Stimulated activated naive B cell treated with anti-CD40 and anti-IgM and Interleukin-4, amounts not matched to agents 10 μg/mL and 1 μg/mL and 100 μg/mL, for 72 hours (primary cell): Measurements from ENCODE around the gene LITAF.
"Not testable (repeated sequence)": the region's sequence is repeated elsewhere in the genome, so short reads cannot be mapped to it uniquely, and the experiment has no call there.

Experiments used
- ATAC-seq, 2 donors: fragments of 150-1000 bp; cut with Tn5 transposase; replicated peaks; 2 replicates each; pipeline ENCODE4 v1.10.0; 2021; ENCODE audit warnings: moderate library complexity in 1 of 2
- DNase-seq: peaks from one replicate; pipeline ENCODE4 v3.0.0; 2021
- H3K27ac Mint-ChIP-seq: one replicate; pipeline ENCODE4 v1.8.0; 2022; ENCODE audit warnings: mild to moderate bottlenecking, mixed read lengths
- H3K27me3 Mint-ChIP-seq, 2 donors: one replicate each; pipeline ENCODE4 v1.8.0; 2022; ENCODE audit warnings: mixed read lengths in 2 of 2
- H3K36me3 Mint-ChIP-seq, 2 donors: one replicate each; pipeline ENCODE4 v1.8.0; 2022; ENCODE audit warnings: mixed read lengths in 2 of 2, mild to moderate bottlenecking in 1 of 2
- H3K4me1 Mint-ChIP-seq, 2 donors: one replicate each; pipeline ENCODE4 v1.8.0; 2022; ENCODE audit warnings: mixed read lengths in 2 of 2, mild to moderate bottlenecking in 1 of 2
- H3K4me3 Mint-ChIP-seq, 2 donors: one replicate each; pipeline ENCODE4 v1.8.0; 2022; ENCODE audit warnings: mild to moderate bottlenecking in 2 of 2, mixed read lengths in 2 of 2, moderate library complexity in 1 of 2
- H3K9me3 Mint-ChIP-seq, 2 donors: one replicate each; pipeline ENCODE4 v1.8.0; 2022; ENCODE audit warnings: mixed read lengths in 2 of 2, mild to moderate bottlenecking in 1 of 2

The LITAF gene

GRCh38 chr16:11583889-11584565 lies 2.7 kb downstream of the LITAF start:
- Mint-ChIP-seq H3K27ac (peak overlapping the region; percentile 74), H3K36me3 (peaks cover 1 to 37% of the 10 kb centered on the region in 2 donors)

GRCh38 chr16:11583166-11583565 lies 3.6 kb downstream of the LITAF start:
- H3K9me3 Mint-ChIP-seq, result no peaks in the 10 kb centered on the region
- H3K4me1 Mint-ChIP-seq, result peaks cover 44 to 80% of the 10 kb centered on the region in 2 donors
- ATAC-seq, result no peak
- peaks cover 7 to 45% of the 10 kb centered on the region in 2 donors for H3K36me3 Mint-ChIP-seq
- no peaks in the 10 kb centered on the region for H3K27me3 Mint-ChIP-seq
- peak overlapping the region; percentile 50 to 80 for H3K4me3 Mint-ChIP-seq
- no peak for DNase-seq
- no peak overlapping the region for H3K27ac Mint-ChIP-seq

More at GRCh38 chr16:11583889-11584565, 2.7 kb downstream of the LITAF start:
- H3K27me3 Mint-ChIP-seq, result no peaks in the 10 kb centered on the region
- peak overlapping the region; percentile 84 to 91 for H3K4me3 Mint-ChIP-seq
- peaks cover 44 to 71% of the 10 kb centered on the region in 2 donors for H3K4me1 Mint-ChIP-seq
- no peaks in the 10 kb centered on the region for H3K9me3 Mint-ChIP-seq
- DNase-seq (peak; percentile 37), ATAC-seq (peak; percentile 29 to 30)

- Mint-ChIP-seq H3K36me3 (peaks cover 9 to 52% of the 10 kb centered on the region in 2 donors), H3K27me3 (no peaks in the 10 kb centered on the region), H3K4me1 (peaks cover 43 to 78% of the 10 kb centered on the region in 2 donors), H3K9me3 (no peaks in the 10 kb centered on the region), H3K4me3 (peak overlapping the region; percentile 50 to 80), H3K27ac (peak overlapping the region; percentile 48)
- DNase-seq (no peak), ATAC-seq (peak; percentile 30 to 33)
These were observed 4.4 kb downstream of the LITAF start for GRCh38 chr16:11582157-11582814.

- peaks cover 8 to 52% of the 10 kb centered on the region in 2 donors for H3K36me3 Mint-ChIP-seq
- H3K4me1 Mint-ChIP-seq, result peaks cover 46 to 82% of the 10 kb centered on the region in 2 donors
- peak overlapping the region; percentile 50 to 80 for H3K4me3 Mint-ChIP-seq
- no peak for DNase-seq
- no peaks in the 10 kb centered on the region for H3K27me3 Mint-ChIP-seq
- ATAC-seq, result peak in 1 of 2 donors; percentile 21
- H3K9me3 Mint-ChIP-seq, result no peaks in the 10 kb centered on the region
- H3K27ac Mint-ChIP-seq, result peak overlapping the region; percentile 48
These were observed 5.0 kb downstream of the LITAF start for GRCh38 chr16:11581678-11582077.

- no peaks in the 10 kb centered on the region for H3K9me3 Mint-ChIP-seq
These were observed 6.2 kb downstream of the LITAF start for GRCh38 chr16:11580451-11581086.

GRCh38 chr16:11577290-11577660 lies 9.4 kb downstream of the LITAF start:
- Mint-ChIP-seq H3K4me3 (peak overlapping the region; percentile 50 to 61), H3K4me1 (peaks cover 47 to 84% of the 10 kb centered on the region in 2 donors), H3K27ac (peak overlapping the region; percentile 88), H3K36me3 (peaks cover 29 to 65% of the 10 kb centered on the region in 2 donors)
- not testable (repeated sequence) for ATAC-seq, H3K27me3 Mint-ChIP-seq, DNase-seq, H3K9me3 Mint-ChIP-seq

More at GRCh38 chr16:11580451-11581086, 6.2 kb downstream of the LITAF start:
- peak overlapping the region; percentile 59 to 67 for H3K4me3 Mint-ChIP-seq
- no peaks in the 10 kb centered on the region for H3K27me3 Mint-ChIP-seq
- DNase-seq (no peak), ATAC-seq (no peak)
- H3K36me3 Mint-ChIP-seq, result peaks cover 11 to 50% of the 10 kb centered on the region in 2 donors
- peak overlapping the region; percentile 76 for H3K27ac Mint-ChIP-seq
- peaks cover 46 to 86% of the 10 kb centered on the region in 2 donors for H3K4me1 Mint-ChIP-seq

GRCh38 chr16:11576427-11577289 lies 10.1 kb downstream of the LITAF start:
- peak; percentile 54 for DNase-seq
- ATAC-seq, result peak; percentile 87
- H3K4me3 Mint-ChIP-seq, result peak overlapping the region; percentile 50 to 61
- H3K36me3 Mint-ChIP-seq, result peaks cover 32 to 70% of the 10 kb centered on the region in 2 donors
- no peaks in the 10 kb centered on the region for H3K9me3 Mint-ChIP-seq
- H3K4me1 Mint-ChIP-seq, result peaks cover 48 to 84% of the 10 kb centered on the region in 2 donors
- H3K27me3 Mint-ChIP-seq, result no peaks in the 10 kb centered on the region
- peak overlapping the region; percentile 88 for H3K27ac Mint-ChIP-seq

GRCh38 chr16:11575223-11575589 lies 11.5 kb downstream of the LITAF start:
- Mint-ChIP-seq H3K4me3 (peak overlapping the region; percentile 51 to 61), H3K36me3 (peaks cover 43 to 71% of the 10 kb centered on the region in 2 donors), H3K9me3 (no peaks in the 10 kb centered on the region), H3K4me1 (peaks cover 48 to 84% of the 10 kb centered on the region in 2 donors), H3K27me3 (no peaks in the 10 kb centered on the region), H3K27ac (peak overlapping the region; percentile 68)
- ATAC-seq (peak in 1 of 2 donors; percentile 1), DNase-seq (no peak)

GRCh38 chr16:11572301-11572995 lies 14.3 kb downstream of the LITAF start:
- Mint-ChIP-seq H3K4me3 (peak overlapping the region in 1 of 2 donors; percentile 44), H3K4me1 (peaks cover 49 to 89% of the 10 kb centered on the region in 2 donors)
- no peak for DNase-seq

GRCh38 chr16:11571549-11571948 lies 15.2 kb downstream of the LITAF start:
- Mint-ChIP-seq H3K27ac (peak overlapping the region; percentile 84), H3K9me3 (no peaks in the 10 kb centered on the region), H3K27me3 (no peaks in the 10 kb centered on the region), H3K36me3 (peaks cover 56 to 68% of the 10 kb centered on the region in 2 donors), H3K4me1 (peaks cover 48 to 91% of the 10 kb centered on the region in 2 donors), H3K4me3 (peak overlapping the region in 1 of 2 donors; percentile 21)
- DNase-seq (no peak), ATAC-seq (no peak)

More at GRCh38 chr16:11572301-11572995, 14.3 kb downstream of the LITAF start:
- no peak for ATAC-seq
- Mint-ChIP-seq H3K27ac (peak overlapping the region; percentile 68), H3K9me3 (no peaks in the 10 kb centered on the region), H3K27me3 (no peaks in the 10 kb centered on the region), H3K36me3 (peaks cover 49 to 65% of the 10 kb centered on the region in 2 donors)

GRCh38 chr16:11570806-11571205 lies 15.9 kb downstream of the LITAF start:
- peaks cover 63 to 73% of the 10 kb centered on the region in 2 donors for H3K36me3 Mint-ChIP-seq
- no peaks in the 10 kb centered on the region for H3K27me3 Mint-ChIP-seq
- ATAC-seq, result no peak
- peaks cover 54 to 93% of the 10 kb centered on the region in 2 donors for H3K4me1 Mint-ChIP-seq
- DNase-seq, result no peak
- H3K4me3 Mint-ChIP-seq, result no peak overlapping the region
- peak overlapping the region; percentile 69 for H3K27ac Mint-ChIP-seq
- no peaks in the 10 kb centered on the region for H3K9me3 Mint-ChIP-seq

GRCh38 chr16:11570258-11570657 lies 16.5 kb downstream of the LITAF start:
- peak overlapping the region; percentile 69 for H3K27ac Mint-ChIP-seq
- H3K4me3 Mint-ChIP-seq, result no peak overlapping the region
- no peak for DNase-seq
- H3K4me1 Mint-ChIP-seq, result peaks cover 54 to 92% of the 10 kb centered on the region in 2 donors
- no peaks in the 10 kb centered on the region for H3K27me3 Mint-ChIP-seq
- ATAC-seq, result no peak
- H3K9me3 Mint-ChIP-seq, result no peaks in the 10 kb centered on the region
- peaks cover 62 to 71% of the 10 kb centered on the region in 2 donors for H3K36me3 Mint-ChIP-seq

GRCh38 chr16:11566398-11566797 lies 20.3 kb downstream of the LITAF start:
- Mint-ChIP-seq H3K27me3 (no peaks in the 10 kb centered on the region), H3K4me1 (peaks cover 46 to 81% of the 10 kb centered on the region in 2 donors), H3K36me3 (peaks cover 46 to 64% of the 10 kb centered on the region in 2 donors), H3K4me3 (no peak overlapping the region), H3K27ac (no peak overlapping the region), H3K9me3 (no peaks in the 10 kb centered on the region)
- no peak for ATAC-seq
- DNase-seq, result no peak
